ENCODE results near the gene PSMB7. TPM values are rescaled to one million over a fixed set of nuclear protein-coding genes. Genes with fewer than 3 reads are reported as not detected.

PSMB7 gene
- total RNA-seq, 2 experiments from 2014 or later, result 69.3 to 71.7 TPM

DNA sequence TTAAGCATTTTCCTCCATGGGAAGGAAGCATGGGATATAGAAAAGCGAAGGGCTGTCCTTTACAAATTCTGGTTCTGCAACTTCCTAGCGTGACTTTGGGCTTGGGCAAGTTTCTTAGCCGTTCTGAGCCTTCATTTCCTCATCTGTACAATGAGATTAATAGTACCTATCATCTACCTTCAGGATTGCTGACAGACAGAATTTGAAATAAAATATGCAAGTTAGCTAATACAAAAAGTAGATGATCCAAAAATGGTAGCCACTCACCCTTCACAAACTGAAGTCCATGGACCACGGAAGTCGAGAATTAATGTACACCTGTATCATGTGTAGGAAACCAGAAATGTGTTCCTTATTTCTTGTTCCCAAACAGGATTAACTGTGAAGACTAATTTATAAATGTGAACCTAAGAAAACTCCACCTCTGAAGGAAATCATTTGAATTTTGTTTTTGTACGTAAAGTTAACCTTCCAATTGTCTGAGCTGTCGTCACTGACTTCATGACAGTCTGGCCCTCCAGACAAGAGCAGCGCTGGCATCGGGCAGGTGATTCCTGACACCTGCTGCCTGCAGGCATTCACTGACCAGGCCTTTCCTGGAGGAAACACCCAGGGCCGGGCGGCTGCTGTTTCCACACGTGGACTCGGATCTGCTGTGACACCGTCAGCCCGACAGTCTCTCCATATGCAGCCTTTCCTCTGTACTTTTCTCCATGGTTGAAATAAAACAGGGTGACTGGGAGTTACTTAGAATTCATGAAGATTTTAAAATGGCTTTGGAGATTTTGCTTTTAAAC is 63.4 kb downstream of the PSMB7 start:
- no peaks in the 10 kb centered on the region for H3K27me3 Mint-ChIP-seq
- Histone ChIP-seq H3K27ac (ENCODE audit: low read depth in 1 of 2, low read length in 2 of 2) (no peak overlapping the region), H3K4me1 (ENCODE audit: insufficient read depth, low read length) (no peaks in the 10 kb centered on the region), H3K27me3 (ENCODE audit: control insufficient read depth in 1 of 2, insufficient read depth in 2 of 2, low read length in 2 of 2) (no peaks in the 10 kb centered on the region), H3K4me3 (ENCODE audit: low read length) (no peak overlapping the region), H3K36me3 (ENCODE audit: insufficient read depth, low read length) (peaks cover 75% of the 10 kb centered on the region), H3K9me3 (ENCODE audit: control insufficient read depth in 1 of 2, insufficient read depth in 1 of 2, low read length in 2 of 2) (no peaks in the 10 kb centered on the region)
- CTCF ChIA-PET, result no interaction called here
- H3K4me3 Mint-ChIP-seq, result no peak overlapping the region
- POLR2A ChIA-PET, result no interaction called here
- intact Hi-C loops (cut with DNase I, micrococcal nuclease), result no loop called here
- TF ChIP-seq, protein P1, sequence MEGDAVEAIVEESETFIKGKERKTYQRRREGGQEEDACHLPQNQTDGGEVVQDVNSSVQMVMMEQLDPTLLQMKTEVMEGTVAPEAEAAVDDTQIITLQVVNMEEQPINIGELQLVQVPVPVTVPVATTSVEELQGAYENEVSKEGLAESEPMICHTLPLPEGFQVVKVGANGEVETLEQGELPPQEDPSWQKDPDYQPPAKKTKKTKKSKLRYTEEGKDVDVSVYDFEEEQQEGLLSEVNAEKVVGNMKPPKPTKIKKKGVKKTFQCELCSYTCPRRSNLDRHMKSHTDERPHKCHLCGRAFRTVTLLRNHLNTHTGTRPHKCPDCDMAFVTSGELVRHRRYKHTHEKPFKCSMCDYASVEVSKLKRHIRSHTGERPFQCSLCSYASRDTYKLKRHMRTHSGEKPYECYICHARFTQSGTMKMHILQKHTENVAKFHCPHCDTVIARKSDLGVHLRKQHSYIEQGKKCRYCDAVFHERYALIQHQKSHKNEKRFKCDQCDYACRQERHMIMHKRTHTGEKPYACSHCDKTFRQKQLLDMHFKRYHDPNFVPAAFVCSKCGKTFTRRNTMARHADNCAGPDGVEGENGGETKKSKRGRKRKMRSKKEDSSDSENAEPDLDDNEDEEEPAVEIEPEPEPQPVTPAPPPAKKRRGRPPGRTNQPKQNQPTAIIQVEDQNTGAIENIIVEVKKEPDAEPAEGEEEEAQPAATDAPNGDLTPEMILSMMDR (IDR thresholded peaks at IDR 0.05), result no peak
- H3K27ac Mint-ChIP-seq, result no peak overlapping the region
- no peaks in the 10 kb centered on the region for H3K9me3 Mint-ChIP-seq
- peaks cover 3% of the 10 kb centered on the region for H3K4me1 Mint-ChIP-seq (ENCODE audit: low read depth)
- peaks cover 80% of the 10 kb centered on the region for H3K36me3 Mint-ChIP-seq (ENCODE audit: low read depth)
- ATAC-seq (ENCODE audit: poor library complexity), result no peak
- no peak for DNase-seq

- no peaks in the 10 kb centered on the region for H3K4me1 Mint-ChIP-seq (ENCODE audit: low read depth)
- intact Hi-C loops (cut with DNase I, micrococcal nuclease), result no loop called here
- no peaks in the 10 kb centered on the region for H3K9me3 Mint-ChIP-seq
- H3K4me3 ChIP-seq (ENCODE audit: low read length), result no peak overlapping the region
- peaks cover 68% of the 10 kb centered on the region for H3K36me3 Mint-ChIP-seq (ENCODE audit: low read depth)
- no peak for ATAC-seq (ENCODE audit: poor library complexity)
- H3K36me3 ChIP-seq (ENCODE audit: insufficient read depth, low read length), result peaks cover 64% of the 10 kb centered on the region
- CTCF ChIA-PET, result no interaction called here
- H3K9me3 ChIP-seq (ENCODE audit: control insufficient read depth in 1 of 2, insufficient read depth in 1 of 2, low read length in 2 of 2), result no peaks in the 10 kb centered on the region
- POLR2A ChIA-PET, result no interaction called here
- TF ChIP-seq, protein P1 (IDR thresholded peaks at IDR 0.05), result no peak
- no peak overlapping the region for H3K4me3 Mint-ChIP-seq
- DNase-seq, result peak in 1 of 14 experiments; percentile 29
- no peaks in the 10 kb centered on the region for H3K27me3 Mint-ChIP-seq
- no peaks in the 10 kb centered on the region for H3K4me1 ChIP-seq (ENCODE audit: insufficient read depth, low read length)
- H3K27ac ChIP-seq (ENCODE audit: low read depth in 1 of 2, low read length in 2 of 2), result no peak overlapping the region
- no peak overlapping the region for H3K27ac Mint-ChIP-seq
- no peaks in the 10 kb centered on the region for H3K27me3 ChIP-seq (ENCODE audit: control insufficient read depth in 1 of 2, insufficient read depth in 2 of 2, low read length in 2 of 2)
Measured at GRCh38 chr9:124350494-124351263, 64.6 kb downstream of the PSMB7 start.

GRCh38 chr9:124349675-124350493 is 65.4 kb downstream of the PSMB7 start:
- Histone ChIP-seq H3K4me1 (ENCODE audit: insufficient read depth, low read length) (no peaks in the 10 kb centered on the region), H3K27ac (ENCODE audit: low read depth in 1 of 2, low read length in 2 of 2) (no peak overlapping the region), H3K4me3 (ENCODE audit: low read length) (no peak overlapping the region), H3K9me3 (ENCODE audit: control insufficient read depth in 1 of 2, insufficient read depth in 1 of 2, low read length in 2 of 2) (no peaks in the 10 kb centered on the region), H3K36me3 (ENCODE audit: insufficient read depth, low read length) (peaks cover 56% of the 10 kb centered on the region), H3K27me3 (ENCODE audit: control insufficient read depth in 1 of 2, insufficient read depth in 2 of 2, low read length in 2 of 2) (no peaks in the 10 kb centered on the region)
- Mint-ChIP-seq H3K9me3 (no peaks in the 10 kb centered on the region), H3K27ac (no peak overlapping the region), H3K4me1 (ENCODE audit: low read depth) (no peaks in the 10 kb centered on the region), H3K36me3 (ENCODE audit: low read depth) (peaks cover 73% of the 10 kb centered on the region), H3K4me3 (no peak overlapping the region), H3K27me3 (no peaks in the 10 kb centered on the region)
- no peak for DNase-seq
- CTCF ChIA-PET, result no interaction called here
- TF ChIP-seq, protein P1 (IDR thresholded peaks at IDR 0.05), result no peak
- intact Hi-C loops (cut with DNase I, micrococcal nuclease), result no loop called here
- POLR2A ChIA-PET, result interaction anchor here (0.6 kb wide), 1 partner anchor 204 kb away, joined by 3 read pairs; no protein-coding TSS in a partner anchor
- ATAC-seq (ENCODE audit: poor library complexity), result no peak

Data from CD4-positive, alpha-beta T cell (primary cell).